Measurements from ENCODE around the gene EEF1AKMT3. TPM values are rescaled to one million over a fixed set of nuclear protein-coding genes. Genes with fewer than 3 reads are reported as not detected.
A peak's percentile ranks its signal among the peaks of the same experiment; 100 is the strongest.

Gene EEF1AKMT3
- total and polyA plus RNA-seq, 7 donors: 1.6 to 11.9 (median 9.0) TPM

DNA sequence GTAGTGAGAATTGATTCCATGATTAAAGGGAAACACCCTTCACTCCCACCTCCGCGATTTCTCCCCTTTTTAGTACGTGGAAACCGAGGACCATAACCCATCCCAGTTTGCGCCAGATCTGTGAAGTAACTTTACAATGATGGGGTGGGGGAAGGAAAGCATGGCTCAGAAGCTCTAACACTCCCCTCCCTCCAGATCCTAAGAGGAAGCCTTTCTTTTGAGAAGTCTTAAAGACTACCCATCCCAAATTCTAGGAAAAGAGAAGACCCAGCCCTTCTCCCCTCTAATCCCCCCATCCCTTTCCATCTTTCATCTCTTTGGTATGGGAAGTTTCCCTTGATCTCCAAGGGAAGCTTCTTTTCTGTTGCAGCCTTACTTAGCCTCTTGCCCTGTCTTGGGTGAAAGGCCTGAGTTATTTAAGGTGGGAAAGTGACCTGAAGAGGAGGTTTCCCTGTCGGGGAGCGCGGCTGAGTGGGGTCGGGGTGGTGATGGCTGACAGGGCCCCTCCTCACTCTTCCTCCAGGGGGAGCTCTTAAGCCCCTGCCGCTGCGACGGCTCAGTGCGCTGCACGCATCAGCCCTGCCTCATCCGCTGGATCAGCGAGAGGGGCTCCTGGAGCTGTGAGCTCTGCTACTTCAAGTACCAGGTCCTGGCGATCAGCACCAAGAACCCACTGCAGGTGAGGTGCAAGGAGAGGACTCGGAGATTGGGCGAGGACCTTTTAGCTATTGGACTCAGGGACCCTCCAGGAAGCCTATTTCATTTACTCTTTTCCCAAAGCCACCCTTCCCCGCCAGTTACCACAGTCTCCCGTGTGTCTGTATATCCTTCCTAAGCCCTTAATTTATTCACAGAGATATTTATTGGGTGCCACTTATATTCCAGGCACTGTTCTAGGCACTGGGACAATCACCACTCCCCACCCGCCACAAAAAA, 15.7 kb upstream of the EEF1AKMT3 start:
- Histone ChIP-seq H3K4me1 (peaks cover 0 to 29% (median 25%) of the 10 kb centered on the region in 4 donors), H3K9me3 (no peaks in the 10 kb centered on the region), H3K27me3 (peaks cover 0 to 6% (median under 1%) of the 10 kb centered on the region in 3 donors), H3K36me3 (peaks cover 0 to 22% (median 13%) of the 10 kb centered on the region in 4 donors), H3K4me3 (peak overlapping the region in 3 of 4 donors; percentile 80 to 93 (median 87)), H3K27ac (peak overlapping the region in 1 of 4 donors; percentile 67)
- TF ChIP-seq POLR2AphosphoS5 (IDR thresholded peaks at IDR 0.05) (no peak), POLR2A (IDR thresholded peaks at IDR 0.05) (no peak)
- TF ChIP-seq, protein P1, sequence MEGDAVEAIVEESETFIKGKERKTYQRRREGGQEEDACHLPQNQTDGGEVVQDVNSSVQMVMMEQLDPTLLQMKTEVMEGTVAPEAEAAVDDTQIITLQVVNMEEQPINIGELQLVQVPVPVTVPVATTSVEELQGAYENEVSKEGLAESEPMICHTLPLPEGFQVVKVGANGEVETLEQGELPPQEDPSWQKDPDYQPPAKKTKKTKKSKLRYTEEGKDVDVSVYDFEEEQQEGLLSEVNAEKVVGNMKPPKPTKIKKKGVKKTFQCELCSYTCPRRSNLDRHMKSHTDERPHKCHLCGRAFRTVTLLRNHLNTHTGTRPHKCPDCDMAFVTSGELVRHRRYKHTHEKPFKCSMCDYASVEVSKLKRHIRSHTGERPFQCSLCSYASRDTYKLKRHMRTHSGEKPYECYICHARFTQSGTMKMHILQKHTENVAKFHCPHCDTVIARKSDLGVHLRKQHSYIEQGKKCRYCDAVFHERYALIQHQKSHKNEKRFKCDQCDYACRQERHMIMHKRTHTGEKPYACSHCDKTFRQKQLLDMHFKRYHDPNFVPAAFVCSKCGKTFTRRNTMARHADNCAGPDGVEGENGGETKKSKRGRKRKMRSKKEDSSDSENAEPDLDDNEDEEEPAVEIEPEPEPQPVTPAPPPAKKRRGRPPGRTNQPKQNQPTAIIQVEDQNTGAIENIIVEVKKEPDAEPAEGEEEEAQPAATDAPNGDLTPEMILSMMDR (IDR thresholded peaks at IDR 0.05): peak in 3 of 4 experiments; percentile 20 to 69 (median 42)
- 28 to 31% methylated on average over 22 of the region's 22 CpGs for WGBS, 2 donors
- DNase-seq: peak; percentile 65
- intact Hi-C loops (cut with DNase I): no loop called here

DNA sequence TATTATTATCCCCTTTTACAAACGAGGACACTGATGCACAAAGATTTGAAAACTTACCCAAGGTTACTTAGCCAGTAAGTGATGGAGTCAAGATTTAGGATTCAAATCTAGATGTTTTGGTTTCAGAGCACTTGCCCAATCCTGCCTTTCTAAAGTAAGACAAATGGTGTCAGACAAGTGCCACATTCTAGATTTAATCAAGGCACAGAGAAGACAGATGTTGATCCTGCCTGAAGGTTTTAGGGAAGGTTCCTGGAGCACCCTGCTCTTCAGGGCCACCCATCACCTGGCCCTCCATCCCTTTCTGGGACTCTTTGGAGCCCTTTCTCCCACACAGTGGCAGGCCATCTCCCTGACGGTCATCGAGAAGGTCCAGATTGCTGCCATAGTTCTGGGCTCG, 14.6 kb upstream of the EEF1AKMT3 start:
- Histone ChIP-seq H3K4me3 (no peak overlapping the region), H3K9me3 (no peaks in the 10 kb centered on the region), H3K27me3 (peaks cover 7 to 17% (median 8%) of the 10 kb centered on the region in 3 donors), H3K4me1 (peaks cover 0 to 26% (median 22%) of the 10 kb centered on the region in 4 donors), H3K27ac (no peak overlapping the region), H3K36me3 (peaks cover 0 to 22% (median 13%) of the 10 kb centered on the region in 4 donors)
- DNase-seq: no peak
- TF ChIP-seq EP300 (IDR thresholded peaks at IDR 0.05) (no peak), POLR2AphosphoS5 (IDR thresholded peaks at IDR 0.05) (no peak), POLR2A (IDR thresholded peaks at IDR 0.05) (no peak)
- 94 to 96% methylated on average over 4 of the region's 4 CpGs for WGBS, 2 donors
- intact Hi-C loops (cut with DNase I): no loop called here

DNA sequence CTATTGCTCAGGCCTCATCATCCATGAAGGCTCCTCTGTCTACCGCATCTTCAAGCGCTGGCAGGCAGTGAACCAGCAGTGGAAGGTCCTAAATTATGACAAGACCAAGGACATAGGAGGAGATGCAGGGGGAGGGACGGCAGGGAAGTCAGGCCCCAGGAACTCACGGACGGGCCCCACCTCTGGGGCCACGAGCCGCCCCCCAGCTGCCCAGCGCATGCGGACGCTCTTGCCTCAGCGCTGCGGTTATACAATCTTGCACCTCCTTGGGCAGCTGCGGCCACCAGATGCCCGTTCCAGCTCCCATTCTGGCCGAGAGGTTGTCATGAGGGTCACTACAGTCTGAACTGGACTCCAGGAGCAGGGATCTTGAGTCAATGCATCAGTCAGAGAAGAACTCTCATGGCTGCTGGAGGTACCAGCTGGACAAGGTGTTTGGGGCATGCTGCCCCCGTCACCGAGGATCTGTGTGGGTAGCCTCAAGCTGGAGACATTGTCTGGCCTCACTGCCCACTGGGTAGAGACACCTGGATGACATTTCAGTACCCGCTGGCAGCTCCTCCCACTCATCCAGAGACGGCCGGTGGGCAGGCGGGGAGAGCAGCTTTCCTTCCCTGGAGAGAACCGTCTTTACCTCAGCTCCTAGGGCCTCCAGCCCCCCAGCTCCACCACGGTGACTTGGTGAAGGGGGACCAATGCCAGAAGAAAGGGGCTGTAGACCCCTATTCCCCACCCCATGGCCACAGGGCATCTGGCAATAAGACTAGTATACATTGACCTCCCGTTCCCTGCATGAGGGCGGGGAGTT, 13.7 kb upstream of the EEF1AKMT3 start:
- Histone ChIP-seq H3K27me3 (peaks cover 12 to 26% (median 17%) of the 10 kb centered on the region in 3 donors), H3K4me1 (peaks cover 0 to 23% (median 20%) of the 10 kb centered on the region in 4 donors), H3K27ac (no peak overlapping the region), H3K4me3 (no peak overlapping the region), H3K9me3 (no peaks in the 10 kb centered on the region), H3K36me3 (peaks cover 0 to 22% (median 13%) of the 10 kb centered on the region in 4 donors)
- intact Hi-C loops (cut with DNase I): no loop called here
- DNase-seq: peak; percentile 54
- TF ChIP-seq POLR2AphosphoS5 (IDR thresholded peaks at IDR 0.05) (no peak), POLR2A (IDR thresholded peaks at IDR 0.05) (no peak), EP300 (IDR thresholded peaks at IDR 0.05) (no peak)
- TF ChIP-seq, protein P1 (IDR thresholded peaks at IDR 0.05): no peak
- 92 to 94% methylated on average over 25 of the region's 25 CpGs for WGBS, 2 donors

DNA sequence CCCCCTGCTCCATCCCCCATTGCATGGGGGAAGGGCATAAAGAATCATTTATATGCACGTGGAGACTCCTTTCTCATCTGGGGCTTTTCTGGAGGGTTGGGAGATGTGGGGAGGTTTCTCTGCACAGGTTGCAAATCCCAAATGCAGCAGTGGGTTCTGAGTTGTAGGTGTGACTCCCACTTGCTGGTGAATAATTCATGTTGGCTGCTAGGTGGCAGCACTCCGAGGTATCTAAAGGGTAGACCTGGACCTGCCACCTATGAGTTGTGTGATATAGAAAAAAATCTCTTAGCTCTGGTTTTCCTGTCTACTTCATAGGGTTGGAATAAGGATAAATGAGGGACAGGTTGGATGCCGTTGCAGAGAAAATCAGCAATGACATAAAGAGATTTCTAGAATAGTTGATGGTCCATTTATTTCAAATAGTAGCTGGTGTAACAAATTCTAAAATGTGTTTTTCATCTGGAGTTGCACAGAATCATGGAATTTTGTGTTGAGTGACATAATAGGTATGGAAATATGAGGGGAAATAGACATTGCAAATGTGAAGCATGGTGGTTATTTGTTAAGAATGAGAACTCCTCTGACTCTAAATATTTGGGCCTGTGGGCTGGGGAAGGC, 12.9 kb upstream of the EEF1AKMT3 start:
- DNase-seq: no peak
- 21 to 42% methylated on average over 3 of the region's 3 CpGs for WGBS, 2 donors
- Histone ChIP-seq H3K4me1 (peaks cover 0 to 21% (median 15%) of the 10 kb centered on the region in 4 donors), H3K27ac (no peak overlapping the region), H3K4me3 (no peak overlapping the region), H3K36me3 (peaks cover 0 to 22% (median 13%) of the 10 kb centered on the region in 4 donors), H3K9me3 (no peaks in the 10 kb centered on the region), H3K27me3 (peaks cover 19 to 34% (median 24%) of the 10 kb centered on the region in 3 donors)
- intact Hi-C loops (cut with DNase I): no loop called here
- TF ChIP-seq, protein P1 (IDR thresholded peaks at IDR 0.05): no peak
- TF ChIP-seq EP300 (IDR thresholded peaks at IDR 0.05) (no peak), POLR2A (IDR thresholded peaks at IDR 0.05) (no peak), POLR2AphosphoS5 (IDR thresholded peaks at IDR 0.05) (no peak)

Data from sigmoid colon (tissue), 7 donors.